Natural killer cell treated with Interleukin-12 subunit alpha and Interleukin-12 subunit beta and Interleukin-15 and Interleukin-18, amount 100 ng/mL, for 72 hours (primary cell): ENCODE measurements around the gene MED12L. TPM values are rescaled to one million over a fixed set of nuclear protein-coding genes. Genes with fewer than 3 reads are reported as not detected.

Source experiments
- ATAC-seq, 2 donors: fragments of 150-1000 bp; cut with Tn5 transposase in 1 of 2; sonication (Bioruptor Pico), chemical (Tn5 transposase) in 1 of 2; 2 replicates each; pipeline ENCODE4 v1.10.0; 2021
- DNase-seq: peaks from one replicate; pipeline ENCODE4 v3.0.0; 2022; ENCODE audit warnings: low spot score
- H3K27ac Mint-ChIP-seq, 2 donors: 1 replicate in 1 of 2; 2 replicates in 1 of 2; pipeline ENCODE4 v1.8.0; 2022; ENCODE audit warnings: mixed read lengths in 2 of 2, mild to moderate bottlenecking in 1 of 2, moderate library complexity in 1 of 2
- H3K27me3 Mint-ChIP-seq, 2 donors: 1 replicate in 1 of 2; 2 replicates in 1 of 2; pipeline ENCODE4 v1.8.0; 2022; ENCODE audit warnings: mixed read lengths in 2 of 2
- H3K36me3 Mint-ChIP-seq: one replicate; pipeline ENCODE4 v1.8.0; 2022; ENCODE audit warnings: mixed read lengths
- H3K4me1 Mint-ChIP-seq, 2 donors: 1 replicate in 1 of 2; 2 replicates in 1 of 2; pipeline ENCODE4 v1.8.0; 2022; ENCODE audit warnings: low read depth in 2 of 2, mixed read lengths in 2 of 2, mild to moderate bottlenecking in 1 of 2
- H3K4me3 Mint-ChIP-seq: one replicate; pipeline ENCODE4 v1.8.0; 2022; ENCODE audit warnings: mixed read lengths
- H3K9me3 Mint-ChIP-seq: 2 replicates; pipeline ENCODE4 v1.8.0; 2022; ENCODE audit warnings: mixed read lengths
- total RNA-seq, 2 donors: library from RNA; stranded (reverse); gene quantifications; one replicate each; pipeline ENCODE4 v1.2.3, GENCODE V29; 2022

The MED12L gene
- total RNA-seq, 2 donors from 2014 or later, result 1.7 to 2.8 TPM

- Mint-ChIP-seq H3K27ac (no peak overlapping the region), H3K27me3 (peaks cover 0 to 12% of the 10 kb centered on the region in 2 donors), H3K4me1 (no peaks in the 10 kb centered on the region), H3K9me3 (no peaks in the 10 kb centered on the region), H3K36me3 (peaks cover 4% of the 10 kb centered on the region), H3K4me3 (no peak overlapping the region)
- DNase-seq (no peak), ATAC-seq (no peak)
These were observed 348.9 kb downstream of the MED12L start for GRCh38 chr3:151434151-151434890.

- H3K9me3 Mint-ChIP-seq, result no peaks in the 10 kb centered on the region
- H3K4me1 Mint-ChIP-seq, result no peaks in the 10 kb centered on the region
- DNase-seq (no peak), ATAC-seq (no peak)
- H3K27ac Mint-ChIP-seq, result no peak overlapping the region
- H3K27me3 Mint-ChIP-seq, result no peaks in the 10 kb centered on the region
- H3K4me3 Mint-ChIP-seq, result no peak overlapping the region
- H3K36me3 Mint-ChIP-seq, result no peaks in the 10 kb centered on the region
These were observed 351.4 kb downstream of the MED12L start for GRCh38 chr3:151436675-151437446.

GRCh38 chr3:151437906-151438305 lies 352.4 kb downstream of the MED12L start:
- ATAC-seq (no peak), DNase-seq (no peak)
- no peak overlapping the region for H3K27ac Mint-ChIP-seq
- H3K27me3 Mint-ChIP-seq, result no peaks in the 10 kb centered on the region
- no peaks in the 10 kb centered on the region for H3K9me3 Mint-ChIP-seq
- no peaks in the 10 kb centered on the region for H3K4me1 Mint-ChIP-seq
- H3K4me3 Mint-ChIP-seq, result no peak overlapping the region
- H3K36me3 Mint-ChIP-seq, result no peaks in the 10 kb centered on the region

- DNase-seq (no peak), ATAC-seq (peak in 1 of 2 donors; percentile 57)
- no peaks in the 10 kb centered on the region for H3K4me1 Mint-ChIP-seq
- H3K9me3 Mint-ChIP-seq, result no peaks in the 10 kb centered on the region
- H3K27ac Mint-ChIP-seq, result no peak overlapping the region
- H3K4me3 Mint-ChIP-seq, result no peak overlapping the region
- no peaks in the 10 kb centered on the region for H3K27me3 Mint-ChIP-seq
- H3K36me3 Mint-ChIP-seq, result no peaks in the 10 kb centered on the region
These were observed 354.2 kb downstream of the MED12L start for GRCh38 chr3:151439652-151440125.

GRCh38 chr3:151440940-151441339 lies 355.5 kb downstream of the MED12L start:
- Mint-ChIP-seq H3K27ac (no peak overlapping the region), H3K4me1 (no peaks in the 10 kb centered on the region), H3K9me3 (no peaks in the 10 kb centered on the region), H3K27me3 (peaks cover 10 to 12% of the 10 kb centered on the region in 2 donors), H3K4me3 (no peak overlapping the region), H3K36me3 (no peaks in the 10 kb centered on the region)
- DNase-seq (no peak), ATAC-seq (no peak)

GRCh38 chr3:151443583-151443982 lies 358.1 kb downstream of the MED12L start:
- H3K27ac Mint-ChIP-seq, result no peak overlapping the region
- DNase-seq (no peak), ATAC-seq (no peak)

GRCh38 chr3:151445273-151446001 lies 360.0 kb downstream of the MED12L start:
- Mint-ChIP-seq H3K36me3 (no peaks in the 10 kb centered on the region), H3K27ac (no peak overlapping the region), H3K4me1 (no peaks in the 10 kb centered on the region), H3K27me3 (peaks cover 21% of the 10 kb centered on the region in 2 donors), H3K4me3 (no peak overlapping the region), H3K9me3 (no peaks in the 10 kb centered on the region)
- DNase-seq, result no peak
- ATAC-seq, result no peak

More at GRCh38 chr3:151443583-151443982, 358.1 kb downstream of the MED12L start:
- H3K9me3 Mint-ChIP-seq, result no peaks in the 10 kb centered on the region
- H3K27me3 Mint-ChIP-seq, result peaks cover 18 to 21% of the 10 kb centered on the region in 2 donors
- H3K4me3 Mint-ChIP-seq, result no peak overlapping the region
- no peaks in the 10 kb centered on the region for H3K36me3 Mint-ChIP-seq
- no peaks in the 10 kb centered on the region for H3K4me1 Mint-ChIP-seq

- ATAC-seq, result no peak
- Mint-ChIP-seq H3K27ac (no peak overlapping the region), H3K4me3 (no peak overlapping the region)
These were observed 360.5 kb downstream of the MED12L start for GRCh38 chr3:151446002-151446340.

GRCh38 chr3:151452368-151452767 lies 366.9 kb downstream of the MED12L start:
- ATAC-seq (no peak), DNase-seq (no peak)
- H3K27ac Mint-ChIP-seq, result no peak overlapping the region
- peaks cover 0 to 3% of the 10 kb centered on the region in 2 donors for H3K4me1 Mint-ChIP-seq
- peaks cover 11 to 14% of the 10 kb centered on the region in 2 donors for H3K27me3 Mint-ChIP-seq
- H3K4me3 Mint-ChIP-seq, result no peak overlapping the region
- no peaks in the 10 kb centered on the region for H3K9me3 Mint-ChIP-seq
- H3K36me3 Mint-ChIP-seq, result no peaks in the 10 kb centered on the region

More at GRCh38 chr3:151446002-151446340, 360.5 kb downstream of the MED12L start:
- H3K9me3 Mint-ChIP-seq, result no peaks in the 10 kb centered on the region
- H3K36me3 Mint-ChIP-seq, result no peaks in the 10 kb centered on the region
- H3K27me3 Mint-ChIP-seq, result peaks cover 21 to 23% of the 10 kb centered on the region in 2 donors
- DNase-seq, result no peak
- no peaks in the 10 kb centered on the region for H3K4me1 Mint-ChIP-seq

GRCh38 chr3:151452841-151453240 lies 367.4 kb downstream of the MED12L start:
- Mint-ChIP-seq H3K4me1 (peaks cover 0 to 3% of the 10 kb centered on the region in 2 donors), H3K9me3 (no peaks in the 10 kb centered on the region), H3K36me3 (no peaks in the 10 kb centered on the region), H3K27me3 (peaks cover 11 to 14% of the 10 kb centered on the region in 2 donors), H3K4me3 (no peak overlapping the region), H3K27ac (no peak overlapping the region)
- DNase-seq (no peak), ATAC-seq (peak in 1 of 2 donors; percentile 37)

GRCh38 chr3:151456065-151456464 lies 370.6 kb downstream of the MED12L start:
- no peak for DNase-seq
- Mint-ChIP-seq H3K36me3 (no peaks in the 10 kb centered on the region), H3K9me3 (no peaks in the 10 kb centered on the region), H3K4me3 (no peak overlapping the region), H3K27me3 (peaks cover 11 to 17% of the 10 kb centered on the region in 2 donors), H3K4me1 (peaks cover 0 to 6% of the 10 kb centered on the region in 2 donors), H3K27ac (no peak overlapping the region)
- ATAC-seq, result no peak

GRCh38 chr3:151459358-151459757 lies 373.9 kb downstream of the MED12L start:
- no peak for ATAC-seq
- Mint-ChIP-seq H3K4me3 (no peak overlapping the region), H3K27me3 (peaks cover 22 to 27% of the 10 kb centered on the region in 2 donors)

GRCh38 chr3:151460228-151460627 lies 374.8 kb downstream of the MED12L start:
- H3K4me3 Mint-ChIP-seq, result no peak overlapping the region

More at GRCh38 chr3:151459358-151459757, 373.9 kb downstream of the MED12L start:
- peaks cover 0 to 2% of the 10 kb centered on the region in 2 donors for H3K4me1 Mint-ChIP-seq
- DNase-seq, result no peak
- H3K36me3 Mint-ChIP-seq, result no peaks in the 10 kb centered on the region
- no peak overlapping the region for H3K27ac Mint-ChIP-seq
- no peaks in the 10 kb centered on the region for H3K9me3 Mint-ChIP-seq

More at GRCh38 chr3:151460228-151460627, 374.8 kb downstream of the MED12L start:
- H3K4me1 Mint-ChIP-seq, result peaks cover 0 to 2% of the 10 kb centered on the region in 2 donors
- H3K36me3 Mint-ChIP-seq, result no peaks in the 10 kb centered on the region
- no peak for ATAC-seq
- DNase-seq, result no peak
- no peak overlapping the region for H3K27ac Mint-ChIP-seq
- no peaks in the 10 kb centered on the region for H3K9me3 Mint-ChIP-seq
- H3K27me3 Mint-ChIP-seq, result peaks cover 28 to 36% of the 10 kb centered on the region in 2 donors
